ENCODE measurements around the gene SERPINB7. TPM values are rescaled to one million over a fixed set of nuclear protein-coding genes. Genes with fewer than 3 reads are reported as not detected.

Gene SERPINB7
- total RNA-seq, 1 donor from 2014 or later, result not detected

DNA sequence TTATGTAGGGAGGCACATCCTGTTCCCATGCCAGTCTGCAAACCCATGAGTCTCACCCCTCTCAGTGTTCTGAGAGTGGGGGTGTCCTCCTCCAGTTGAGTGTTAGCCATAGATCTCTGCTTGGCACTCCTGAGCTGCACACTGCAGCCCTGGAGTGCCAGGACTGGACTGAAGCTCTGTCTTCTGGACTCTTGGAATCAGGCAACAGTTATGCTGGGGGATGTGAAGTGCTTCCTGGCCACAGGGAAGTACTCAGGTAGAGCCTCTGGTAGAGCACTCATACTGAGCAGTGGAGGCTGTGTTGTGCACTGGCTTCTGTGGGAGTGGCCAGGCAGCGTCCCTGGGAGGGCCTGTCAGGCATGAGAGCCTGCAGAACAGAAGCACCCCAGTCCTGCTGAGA lies 43.0 kb downstream of the SERPINB7 start:
- peaks cover 2% of the 10 kb centered on the region for H3K27me3 Mint-ChIP-seq (ENCODE audit: unreplicated experiment)
- peaks cover 6% of the 10 kb centered on the region for H3K9me3 Mint-ChIP-seq (ENCODE audit: unreplicated experiment)
- peaks cover 5% of the 10 kb centered on the region for H3K36me3 Mint-ChIP-seq (ENCODE audit: unreplicated experiment)
- H3K27ac Mint-ChIP-seq (ENCODE audit: unreplicated experiment), result no peak overlapping the region
- no peak overlapping the region for H3K4me3 Mint-ChIP-seq (ENCODE audit: unreplicated experiment)
- TF ChIP-seq, protein P1, sequence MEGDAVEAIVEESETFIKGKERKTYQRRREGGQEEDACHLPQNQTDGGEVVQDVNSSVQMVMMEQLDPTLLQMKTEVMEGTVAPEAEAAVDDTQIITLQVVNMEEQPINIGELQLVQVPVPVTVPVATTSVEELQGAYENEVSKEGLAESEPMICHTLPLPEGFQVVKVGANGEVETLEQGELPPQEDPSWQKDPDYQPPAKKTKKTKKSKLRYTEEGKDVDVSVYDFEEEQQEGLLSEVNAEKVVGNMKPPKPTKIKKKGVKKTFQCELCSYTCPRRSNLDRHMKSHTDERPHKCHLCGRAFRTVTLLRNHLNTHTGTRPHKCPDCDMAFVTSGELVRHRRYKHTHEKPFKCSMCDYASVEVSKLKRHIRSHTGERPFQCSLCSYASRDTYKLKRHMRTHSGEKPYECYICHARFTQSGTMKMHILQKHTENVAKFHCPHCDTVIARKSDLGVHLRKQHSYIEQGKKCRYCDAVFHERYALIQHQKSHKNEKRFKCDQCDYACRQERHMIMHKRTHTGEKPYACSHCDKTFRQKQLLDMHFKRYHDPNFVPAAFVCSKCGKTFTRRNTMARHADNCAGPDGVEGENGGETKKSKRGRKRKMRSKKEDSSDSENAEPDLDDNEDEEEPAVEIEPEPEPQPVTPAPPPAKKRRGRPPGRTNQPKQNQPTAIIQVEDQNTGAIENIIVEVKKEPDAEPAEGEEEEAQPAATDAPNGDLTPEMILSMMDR (IDR thresholded peaks at IDR 0.05; ENCODE audit: partially characterized antibody, unreplicated experiment), result no peak
- H3K4me1 Mint-ChIP-seq (ENCODE audit: low read depth, unreplicated experiment), result no peaks in the 10 kb centered on the region
- no peak for DNase-seq

DNA sequence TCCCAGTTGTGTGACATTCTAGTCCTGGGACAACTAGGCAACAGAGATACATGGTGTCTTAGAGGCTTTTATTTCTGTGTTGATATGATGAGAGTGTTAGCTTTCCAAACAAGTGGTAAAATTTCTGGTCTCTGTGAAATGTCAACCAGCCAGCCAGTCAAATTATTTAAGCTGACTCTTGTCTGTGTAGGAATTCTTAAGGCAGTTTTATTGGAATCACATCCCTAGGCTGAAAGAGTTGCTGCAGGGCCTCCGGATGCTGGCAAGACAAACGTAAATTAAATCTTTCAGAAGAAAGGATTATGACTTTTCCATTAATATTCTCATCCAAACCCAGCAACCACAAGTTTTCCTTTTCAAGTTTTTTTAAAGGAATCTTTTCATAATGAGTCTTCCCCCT lies 44.6 kb downstream of the SERPINB7 start:
- no peak for DNase-seq
- TF ChIP-seq, protein P1 (IDR thresholded peaks at IDR 0.05; ENCODE audit: partially characterized antibody, unreplicated experiment), result no peak
- Mint-ChIP-seq H3K4me3 (ENCODE audit: unreplicated experiment) (no peak overlapping the region), H3K36me3 (ENCODE audit: unreplicated experiment) (peaks cover 5% of the 10 kb centered on the region), H3K27me3 (ENCODE audit: unreplicated experiment) (peaks cover 2% of the 10 kb centered on the region), H3K27ac (ENCODE audit: unreplicated experiment) (no peak overlapping the region), H3K4me1 (ENCODE audit: low read depth, unreplicated experiment) (no peaks in the 10 kb centered on the region), H3K9me3 (ENCODE audit: unreplicated experiment) (peaks cover 6% of the 10 kb centered on the region)

- H3K4me1 Mint-ChIP-seq (ENCODE audit: low read depth, unreplicated experiment), result no peaks in the 10 kb centered on the region
- TF ChIP-seq, protein P1 (IDR thresholded peaks at IDR 0.05; ENCODE audit: partially characterized antibody, unreplicated experiment), result no peak
- no peak overlapping the region for H3K4me3 Mint-ChIP-seq (ENCODE audit: unreplicated experiment)
- peaks cover 5% of the 10 kb centered on the region for H3K36me3 Mint-ChIP-seq (ENCODE audit: unreplicated experiment)
- DNase-seq, result no peak
- peaks cover 2% of the 10 kb centered on the region for H3K27me3 Mint-ChIP-seq (ENCODE audit: unreplicated experiment)
- peaks cover 6% of the 10 kb centered on the region for H3K9me3 Mint-ChIP-seq (ENCODE audit: unreplicated experiment)
- H3K27ac Mint-ChIP-seq (ENCODE audit: unreplicated experiment), result no peak overlapping the region
Observed at GRCh38 chr18:63820694-63821093, 45.5 kb downstream of the SERPINB7 start.

GRCh38 chr18:63823516-63824219 lies 48.5 kb downstream of the SERPINB7 start:
- DNase-seq, result no peak
- TF ChIP-seq, protein P1 (IDR thresholded peaks at IDR 0.05; ENCODE audit: partially characterized antibody, unreplicated experiment), result peak; percentile 66
- no peaks in the 10 kb centered on the region for H3K4me1 Mint-ChIP-seq (ENCODE audit: low read depth, unreplicated experiment)
- no peaks in the 10 kb centered on the region for H3K9me3 Mint-ChIP-seq (ENCODE audit: unreplicated experiment)
- H3K27me3 Mint-ChIP-seq (ENCODE audit: unreplicated experiment), result no peaks in the 10 kb centered on the region
- H3K36me3 Mint-ChIP-seq (ENCODE audit: unreplicated experiment), result no peaks in the 10 kb centered on the region
- no peak overlapping the region for H3K4me3 Mint-ChIP-seq (ENCODE audit: unreplicated experiment)
- no peak overlapping the region for H3K27ac Mint-ChIP-seq (ENCODE audit: unreplicated experiment)

GRCh38 chr18:63824220-63824525 lies 49.0 kb downstream of the SERPINB7 start:
- no peaks in the 10 kb centered on the region for H3K36me3 Mint-ChIP-seq (ENCODE audit: unreplicated experiment)
- TF ChIP-seq, protein P1 (IDR thresholded peaks at IDR 0.05; ENCODE audit: partially characterized antibody, unreplicated experiment), result peak; percentile 36
- DNase-seq, result no peak
- no peaks in the 10 kb centered on the region for H3K4me1 Mint-ChIP-seq (ENCODE audit: low read depth, unreplicated experiment)
- no peak overlapping the region for H3K4me3 Mint-ChIP-seq (ENCODE audit: unreplicated experiment)
- no peak overlapping the region for H3K27ac Mint-ChIP-seq (ENCODE audit: unreplicated experiment)
- no peaks in the 10 kb centered on the region for H3K27me3 Mint-ChIP-seq (ENCODE audit: unreplicated experiment)
- no peaks in the 10 kb centered on the region for H3K9me3 Mint-ChIP-seq (ENCODE audit: unreplicated experiment)
